ENCODE results near the gene SEC24D. TPM values are rescaled to one million over a fixed set of nuclear protein-coding genes. Genes with fewer than 3 reads are reported as not detected.

Gene SEC24D
- total and polyA plus RNA-seq, 2 experiments from 2014 or later, result 37.6 to 94.8 TPM

DNA sequence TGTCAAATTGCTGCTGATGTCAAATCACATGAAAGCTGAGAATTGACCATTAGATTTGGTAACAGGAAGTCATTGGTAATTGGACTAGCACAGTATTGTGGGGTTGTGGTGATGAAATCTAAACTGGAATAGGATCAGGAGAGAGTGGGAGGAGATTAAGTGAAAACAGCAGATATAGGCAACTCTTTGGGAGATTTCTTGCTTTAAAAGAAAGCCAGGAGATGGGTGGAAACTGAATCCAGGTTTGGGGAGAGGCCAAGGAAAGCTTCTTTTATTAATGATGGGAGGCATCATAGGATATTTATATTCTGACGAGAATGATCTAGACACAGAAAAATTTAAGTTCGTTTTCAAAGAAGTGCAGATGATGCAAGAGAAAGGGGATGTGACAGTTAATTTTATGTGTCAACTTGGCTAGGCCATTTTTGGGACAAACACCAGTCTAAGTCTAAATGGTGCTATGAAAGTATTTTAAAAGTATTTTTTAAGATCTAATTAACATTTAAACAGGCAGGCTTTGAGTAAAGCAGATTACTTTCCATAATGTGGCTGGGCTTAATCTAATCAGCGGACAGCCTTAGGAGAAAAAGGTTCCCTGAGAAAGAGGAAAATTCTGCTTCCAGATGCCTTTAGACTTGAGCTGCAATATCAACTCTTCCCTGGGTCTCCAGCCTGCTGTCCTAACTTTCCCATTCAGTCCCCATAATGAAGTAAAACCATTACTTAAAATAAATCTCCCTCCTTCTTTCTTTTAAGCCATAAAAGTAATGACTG lies 24.7 kb downstream of the SEC24D start:
- H3K36me3 Mint-ChIP-seq (ENCODE audit: low read depth), result peaks cover 73% of the 10 kb centered on the region
- Histone ChIP-seq H3K27me3 (ENCODE audit: insufficient read depth) (no peaks in the 10 kb centered on the region), H3K79me2 (replicated peaks; ENCODE audit: insufficient read depth) (peaks cover 21% of the 10 kb centered on the region), H3K27ac (ENCODE audit: low read depth) (no peak overlapping the region), H3K36me3 (ENCODE audit: insufficient read depth) (peaks cover 56% of the 10 kb centered on the region), H2AFZ (no peak overlapping the region), H3K4me1 (ENCODE audit: insufficient read depth) (no peaks in the 10 kb centered on the region), H3K9me2 (ENCODE audit: insufficient read depth) (no peaks in the 10 kb centered on the region), H3K4me3 (no peak overlapping the region), H3K4me2 (no peak overlapping the region), H3F3A (replicated peaks; ENCODE audit: low read depth) (no peaks in the 10 kb centered on the region; the same call in 1 of the 2 replicates), H4K20me1 (replicated peaks; ENCODE audit: insufficient read depth) (no peaks in the 10 kb centered on the region)
- H3K4me3 Mint-ChIP-seq, result no peak overlapping the region
- no peak for DNase-seq (ENCODE audit: low spot score)
- TF ChIP-seq NANOG (IDR thresholded peaks at IDR 0.05; ENCODE audit: borderline replicate concordance), result no peak
- no peak for TF ChIP-seq ZNF331 (CRISPR knock-in tag; IDR thresholded peaks at IDR 0.05; ENCODE audit: low read depth)
- TF ChIP-seq STAT1 (IDR thresholded peaks at IDR 0.05; ENCODE audit: unreplicated experiment), result no peak
- no peak for TF ChIP-seq CREB1 (CRISPR knock-in tag; IDR thresholded peaks at IDR 0.05; ENCODE audit: low read depth)
- no peak for TF ChIP-seq ETS1 (IDR thresholded peaks at IDR 0.05)
- TF ChIP-seq POLR2AphosphoS5 (IDR thresholded peaks at IDR 0.05; ENCODE audit: low read depth), result no peak
- no peak for TF ChIP-seq ZNF114 (CRISPR knock-in tag; IDR thresholded peaks at IDR 0.05)
- TF ChIP-seq, protein P1, sequence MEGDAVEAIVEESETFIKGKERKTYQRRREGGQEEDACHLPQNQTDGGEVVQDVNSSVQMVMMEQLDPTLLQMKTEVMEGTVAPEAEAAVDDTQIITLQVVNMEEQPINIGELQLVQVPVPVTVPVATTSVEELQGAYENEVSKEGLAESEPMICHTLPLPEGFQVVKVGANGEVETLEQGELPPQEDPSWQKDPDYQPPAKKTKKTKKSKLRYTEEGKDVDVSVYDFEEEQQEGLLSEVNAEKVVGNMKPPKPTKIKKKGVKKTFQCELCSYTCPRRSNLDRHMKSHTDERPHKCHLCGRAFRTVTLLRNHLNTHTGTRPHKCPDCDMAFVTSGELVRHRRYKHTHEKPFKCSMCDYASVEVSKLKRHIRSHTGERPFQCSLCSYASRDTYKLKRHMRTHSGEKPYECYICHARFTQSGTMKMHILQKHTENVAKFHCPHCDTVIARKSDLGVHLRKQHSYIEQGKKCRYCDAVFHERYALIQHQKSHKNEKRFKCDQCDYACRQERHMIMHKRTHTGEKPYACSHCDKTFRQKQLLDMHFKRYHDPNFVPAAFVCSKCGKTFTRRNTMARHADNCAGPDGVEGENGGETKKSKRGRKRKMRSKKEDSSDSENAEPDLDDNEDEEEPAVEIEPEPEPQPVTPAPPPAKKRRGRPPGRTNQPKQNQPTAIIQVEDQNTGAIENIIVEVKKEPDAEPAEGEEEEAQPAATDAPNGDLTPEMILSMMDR (conservative IDR thresholded peaks at IDR 0.05; ENCODE audit: low read depth in 2 of 2), result no peak
- TF ChIP-seq, protein P2, sequence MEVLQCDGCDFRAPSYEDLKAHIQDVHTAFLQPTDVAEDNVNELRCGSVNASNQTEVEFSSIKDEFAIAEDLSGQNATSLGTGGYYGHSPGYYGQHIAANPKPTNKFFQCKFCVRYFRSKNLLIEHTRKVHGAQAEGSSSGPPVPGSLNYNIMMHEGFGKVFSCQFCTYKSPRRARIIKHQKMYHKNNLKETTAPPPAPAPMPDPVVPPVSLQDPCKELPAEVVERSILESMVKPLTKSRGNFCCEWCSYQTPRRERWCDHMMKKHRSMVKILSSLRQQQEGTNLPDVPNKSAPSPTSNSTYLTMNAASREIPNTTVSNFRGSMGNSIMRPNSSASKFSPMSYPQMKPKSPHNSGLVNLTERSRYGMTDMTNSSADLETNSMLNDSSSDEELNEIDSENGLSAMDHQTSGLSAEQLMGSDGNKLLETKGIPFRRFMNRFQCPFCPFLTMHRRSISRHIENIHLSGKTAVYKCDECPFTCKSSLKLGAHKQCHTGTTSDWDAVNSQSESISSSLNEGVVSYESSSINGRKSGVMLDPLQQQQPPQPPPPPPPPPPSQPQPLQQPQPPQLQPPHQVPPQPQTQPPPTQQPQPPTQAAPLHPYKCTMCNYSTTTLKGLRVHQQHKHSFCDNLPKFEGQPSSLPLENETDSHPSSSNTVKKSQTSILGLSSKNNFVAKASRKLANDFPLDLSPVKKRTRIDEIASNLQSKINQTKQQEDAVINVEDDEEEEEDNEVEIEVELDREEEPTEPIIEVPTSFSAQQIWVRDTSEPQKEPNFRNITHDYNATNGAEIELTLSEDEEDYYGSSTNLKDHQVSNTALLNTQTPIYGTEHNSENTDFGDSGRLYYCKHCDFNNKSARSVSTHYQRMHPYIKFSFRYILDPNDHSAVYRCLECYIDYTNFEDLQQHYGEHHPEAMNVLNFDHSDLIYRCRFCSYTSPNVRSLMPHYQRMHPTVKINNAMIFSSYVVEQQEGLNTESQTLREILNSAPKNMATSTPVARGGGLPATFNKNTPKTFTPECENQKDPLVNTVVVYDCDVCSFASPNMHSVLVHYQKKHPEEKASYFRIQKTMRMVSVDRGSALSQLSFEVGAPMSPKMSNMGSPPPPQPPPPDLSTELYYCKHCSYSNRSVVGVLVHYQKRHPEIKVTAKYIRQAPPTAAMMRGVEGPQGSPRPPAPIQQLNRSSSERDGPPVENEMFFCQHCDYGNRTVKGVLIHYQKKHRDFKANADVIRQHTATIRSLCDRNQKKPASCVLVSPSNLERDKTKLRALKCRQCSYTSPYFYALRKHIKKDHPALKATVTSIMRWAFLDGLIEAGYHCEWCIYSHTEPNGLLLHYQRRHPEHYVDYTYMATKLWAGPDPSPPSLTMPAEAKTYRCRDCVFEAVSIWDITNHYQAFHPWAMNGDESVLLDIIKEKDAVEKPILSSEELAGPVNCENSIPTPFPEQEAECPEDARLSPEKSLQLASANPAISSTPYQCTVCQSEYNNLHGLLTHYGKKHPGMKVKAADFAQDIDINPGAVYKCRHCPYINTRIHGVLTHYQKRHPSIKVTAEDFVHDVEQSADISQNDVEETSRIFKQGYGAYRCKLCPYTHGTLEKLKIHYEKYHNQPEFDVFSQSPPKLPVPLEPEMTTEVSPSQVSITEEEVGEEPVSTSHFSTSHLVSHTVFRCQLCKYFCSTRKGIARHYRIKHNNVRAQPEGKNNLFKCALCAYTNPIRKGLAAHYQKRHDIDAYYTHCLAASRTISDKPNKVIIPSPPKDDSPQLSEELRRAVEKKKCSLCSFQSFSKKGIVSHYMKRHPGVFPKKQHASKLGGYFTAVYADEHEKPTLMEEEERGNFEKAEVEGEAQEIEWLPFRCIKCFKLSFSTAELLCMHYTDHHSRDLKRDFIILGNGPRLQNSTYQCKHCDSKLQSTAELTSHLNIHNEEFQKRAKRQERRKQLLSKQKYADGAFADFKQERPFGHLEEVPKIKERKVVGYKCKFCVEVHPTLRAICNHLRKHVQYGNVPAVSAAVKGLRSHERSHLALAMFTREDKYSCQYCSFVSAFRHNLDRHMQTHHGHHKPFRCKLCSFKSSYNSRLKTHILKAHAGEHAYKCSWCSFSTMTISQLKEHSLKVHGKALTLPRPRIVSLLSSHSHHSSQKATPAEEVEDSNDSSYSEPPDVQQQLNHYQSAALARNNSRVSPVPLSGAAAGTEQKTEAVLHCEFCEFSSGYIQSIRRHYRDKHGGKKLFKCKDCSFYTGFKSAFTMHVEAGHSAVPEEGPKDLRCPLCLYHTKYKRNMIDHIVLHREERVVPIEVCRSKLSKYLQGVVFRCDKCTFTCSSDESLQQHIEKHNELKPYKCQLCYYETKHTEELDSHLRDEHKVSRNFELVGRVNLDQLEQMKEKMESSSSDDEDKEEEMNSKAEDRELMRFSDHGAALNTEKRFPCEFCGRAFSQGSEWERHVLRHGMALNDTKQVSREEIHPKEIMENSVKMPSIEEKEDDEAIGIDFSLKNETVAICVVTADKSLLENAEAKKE (CRISPR knock-in tag; IDR thresholded peaks at IDR 0.05), result no peak
- TF ChIP-seq JUNB (IDR thresholded peaks at IDR 0.05; ENCODE audit: unreplicated experiment), result no peak
- no peak for TF ChIP-seq REST (IDR thresholded peaks at IDR 0.05; ENCODE audit: unreplicated experiment)
- TF ChIP-seq EZH2 (IDR thresholded peaks at IDR 0.05; ENCODE audit: low read depth, unreplicated experiment), result no peak
- no peak for TF ChIP-seq EZH2phosphoT487 (IDR thresholded peaks at IDR 0.05; ENCODE audit: unreplicated experiment)
- H3K27ac Mint-ChIP-seq, result no peak overlapping the region; the same call in 1 of the 2 replicates
- ATAC-seq, result no peak
- H3K4me1 Mint-ChIP-seq, result no peaks in the 10 kb centered on the region
- peaks cover 2% of the 10 kb centered on the region for H3K27me3 Mint-ChIP-seq (ENCODE audit: insufficient read depth, low read depth, poor library complexity)
- H3K9me3 Mint-ChIP-seq, result no peaks in the 10 kb centered on the region
